Measurements from ENCODE around the gene GAK.

GAK gene

GRCh38 chr4:866761-867390, 65.2 kb downstream of the GAK start:
- DNase-seq: no peak

GRCh38 chr4:866068-866760, 65.9 kb downstream of the GAK start:
- no peak for DNase-seq

- DNase-seq: no peak
Observed at GRCh38 chr4:865572-865971, 66.5 kb downstream of the GAK start.

- no peak for DNase-seq
Observed at GRCh38 chr4:865121-865465, 67.0 kb downstream of the GAK start.

- DNase-seq: no peak
Observed at GRCh38 chr4:864456-865120, 67.5 kb downstream of the GAK start.

GRCh38 chr4:860561-860960, 71.6 kb downstream of the GAK start:
- no peak for DNase-seq

- no peak for DNase-seq
Observed at GRCh38 chr4:859496-859895, 72.6 kb downstream of the GAK start.

- no peak for DNase-seq
Observed at GRCh38 chr4:858831-859451, 73.2 kb downstream of the GAK start.

GRCh38 chr4:858041-858481, 74.1 kb downstream of the GAK start:
- DNase-seq: no peak

- no peak for DNase-seq
Observed at GRCh38 chr4:857461-857860, 74.7 kb downstream of the GAK start.

- no peak for DNase-seq
Observed at GRCh38 chr4:856225-856901, 75.8 kb downstream of the GAK start.

GRCh38 chr4:855880-856224, 76.3 kb downstream of the GAK start:
- no peak for DNase-seq

GRCh38 chr4:854356-854755, 77.8 kb downstream of the GAK start:
- DNase-seq: no peak

- no peak for DNase-seq
Observed at GRCh38 chr4:853416-853781, 78.7 kb downstream of the GAK start.

GRCh38 chr4:851701-852430, 80.2 kb downstream of the GAK start:
- DNase-seq: no peak

- no peak for DNase-seq
Observed at GRCh38 chr4:850323-850945, 81.7 kb downstream of the GAK start.

- no peak for DNase-seq
Observed at GRCh38 chr4:849478-850175, 82.5 kb downstream of the GAK start.

GRCh38 chr4:848803-849477, 83.2 kb downstream of the GAK start:
- DNase-seq: no peak

- DNase-seq: no peak
Observed at GRCh38 chr4:848307-848691, 83.8 kb downstream of the GAK start.

GRCh38 chr4:845836-846251, 86.3 kb downstream of the GAK start:
- no peak for DNase-seq

GRCh38 chr4:845233-845835, 86.8 kb downstream of the GAK start:
- DNase-seq: no peak

All from NCI-H187 treated with DMSO at 0.1 percent for 48 hours (cell line).